Loucy (cell line): Measurements from ENCODE around the gene CC2D2A.

ENCODE experiments used
- H2AFZ ChIP-seq: fragments of 200-600 bp; sonication (generic); 2 replicates; pipeline ENCODE4 v1.6.0; 2016; ENCODE audit warnings: antibody characterized with exemption, mild to moderate bottlenecking, low read length, moderate library complexity
- H3F3A ChIP-seq: fragments of 200-600 bp; 2 replicates; pipeline ENCODE4 v1.6.0; 2016; ENCODE audit warnings: antibody characterized with exemption, low read depth, mild to moderate bottlenecking
- H3K27me3 ChIP-seq: fragments of 200-600 bp; sonication (generic); 2 replicates; pipeline ENCODE4 v1.6.1; 2014; ENCODE audit warnings: low read length, mild to moderate bottlenecking; ENCODE audit not compliant: insufficient read depth, poor library complexity, severe bottlenecking
- H3K36me3 ChIP-seq: fragments of 200-600 bp; sonication (generic); 2 replicates; pipeline ENCODE4 v1.6.1; 2016; ENCODE audit warnings: low read length; ENCODE audit not compliant: insufficient read depth
- H3K4me1 ChIP-seq: fragments of 200-600 bp; sonication (generic); 2 replicates; pipeline ENCODE4 v1.5.1; 2014; ENCODE audit warnings: low read length, mild to moderate bottlenecking; ENCODE audit not compliant: insufficient read depth, poor library complexity, severe bottlenecking
- H3K4me2 ChIP-seq: fragments of 200-600 bp; sonication (generic); 2 replicates; pipeline ENCODE4 v1.6.0; 2014; ENCODE audit warnings: antibody characterized with exemption, low read length, low read depth, mild to moderate bottlenecking; ENCODE audit not compliant: poor library complexity, severe bottlenecking
- H3K4me3 ChIP-seq: fragments of 200-600 bp; sonication (generic); 2 replicates; pipeline ENCODE4 v1.5.1; 2014; ENCODE audit warnings: low read length, mild to moderate bottlenecking, mixed read lengths; ENCODE audit not compliant: poor library complexity, severe bottlenecking
- H3K79me2 ChIP-seq: fragments of 200-600 bp; sonication (generic); 2 replicates; pipeline ENCODE4 v1.6.1; 2014; ENCODE audit warnings: low read length; ENCODE audit not compliant: insufficient read depth
- H3K9ac ChIP-seq: fragments of 200-600 bp; sonication (generic); 2 replicates; pipeline ENCODE4 v1.6.0; 2014; ENCODE audit warnings: mild to moderate bottlenecking, low read depth, low read length, moderate library complexity; ENCODE audit not compliant: poor library complexity, severe bottlenecking
- H3K9me2 ChIP-seq: fragments of 200-600 bp; sonication (generic); replicated peaks from 2 replicates; pipeline ENCODE4 v1.6.1; 2016; ENCODE audit warnings: low read depth, low read length, mixed read lengths
- H3K9me3 ChIP-seq: fragments of 200-600 bp; sonication (generic); 2 replicates; pipeline ENCODE4 v1.6.1; 2014; ENCODE audit warnings: mild to moderate bottlenecking, antibody characterized with exemption, low read length, low read depth; ENCODE audit not compliant: insufficient read depth
- H4K20me1 ChIP-seq: fragments of 200-600 bp; sonication (generic); 2 replicates; pipeline ENCODE4 v1.6.0; 2014; ENCODE audit warnings: antibody characterized with exemption, low read length, mild to moderate bottlenecking; ENCODE audit not compliant: insufficient read depth, poor library complexity, severe bottlenecking
- CTCF ChIP-seq: fragments of 200-600 bp; sonication (generic); conservative IDR thresholded peaks from 2 replicates; pipeline ENCODE4 v1.5.1; 2014; ENCODE audit warnings: mild to moderate bottlenecking, antibody characterized with exemption, low read length
- EZH2phosphoT487 ChIP-seq: fragments of 200-600 bp; IDR thresholded peaks from 2 replicates; pipeline ENCODE4 v1.6.1; 2018; ENCODE audit warnings: antibody characterized with exemption, mild to moderate bottlenecking, moderate library complexity, borderline replicate concordance

CC2D2A gene

GRCh38 chr4:15436513-15436912 is 33.2 kb upstream of the CC2D2A start:
- no peaks in the 10 kb centered on the region for H3K9me2 ChIP-seq
- H3K9ac ChIP-seq, result no peak overlapping the region
- no peaks in the 10 kb centered on the region for H3K4me1 ChIP-seq
- no peak overlapping the region for H2AFZ ChIP-seq
- no peak overlapping the region for H3K4me2 ChIP-seq
- no peaks in the 10 kb centered on the region for H3K9me3 ChIP-seq
- no peaks in the 10 kb centered on the region for H3K27me3 ChIP-seq
- H4K20me1 ChIP-seq, result no peaks in the 10 kb centered on the region
- no peaks in the 10 kb centered on the region for H3F3A ChIP-seq
- TF ChIP-seq EZH2phosphoT487 (no peak), CTCF (no peak)
- no peaks in the 10 kb centered on the region for H3K36me3 ChIP-seq
- H3K79me2 ChIP-seq, result no peaks in the 10 kb centered on the region
- no peak overlapping the region for H3K4me3 ChIP-seq

- H4K20me1 ChIP-seq, result no peaks in the 10 kb centered on the region
- no peaks in the 10 kb centered on the region for H3K27me3 ChIP-seq
- H3K9ac ChIP-seq, result no peak overlapping the region
- no peaks in the 10 kb centered on the region for H3K36me3 ChIP-seq
- no peak overlapping the region for H3K4me2 ChIP-seq
- H3K9me3 ChIP-seq, result no peaks in the 10 kb centered on the region
- H3K79me2 ChIP-seq, result no peaks in the 10 kb centered on the region
- no peaks in the 10 kb centered on the region for H3K9me2 ChIP-seq
- H3K4me1 ChIP-seq, result no peaks in the 10 kb centered on the region
- no peak overlapping the region for H2AFZ ChIP-seq
- H3K4me3 ChIP-seq, result no peak overlapping the region
- TF ChIP-seq EZH2phosphoT487, result no peak
- TF ChIP-seq CTCF, result no peak
- H3F3A ChIP-seq, result no peaks in the 10 kb centered on the region
Observed at GRCh38 chr4:15438939-15439524, 30.6 kb upstream of the CC2D2A start.

- no peak overlapping the region for H3K4me3 ChIP-seq
- H3K79me2 ChIP-seq, result no peaks in the 10 kb centered on the region
- H3K9me2 ChIP-seq, result no peaks in the 10 kb centered on the region
- TF ChIP-seq CTCF (no peak), EZH2phosphoT487 (no peak)
- no peak overlapping the region for H3K4me2 ChIP-seq
- H3K27me3 ChIP-seq, result no peaks in the 10 kb centered on the region
- H3F3A ChIP-seq, result no peaks in the 10 kb centered on the region
- H2AFZ ChIP-seq, result no peak overlapping the region
- no peaks in the 10 kb centered on the region for H4K20me1 ChIP-seq
- H3K9me3 ChIP-seq, result no peaks in the 10 kb centered on the region
- no peaks in the 10 kb centered on the region for H3K36me3 ChIP-seq
- no peak overlapping the region for H3K9ac ChIP-seq
- H3K4me1 ChIP-seq, result peaks cover 13% of the 10 kb centered on the region
Observed at GRCh38 chr4:15443371-15444160, 26.1 kb upstream of the CC2D2A start.
